A549 (cell line): ENCODE results near the gene COQ4.

ENCODE experiments used
- CEBPB ChIP-seq, 2 experiments: fragments of >200 bp in 1 of 2; sonication (Bioruptor Twin) in 1 of 2; formaldehyde crosslinking in 1 of 2; IDR thresholded peaks; 2 replicates each; pipeline ENCODE4 v1.6.1; 2012 to 2016
- CTCF ChIP-seq: fragments of >200 bp; sonication (Bioruptor Twin); formaldehyde crosslinking; IDR thresholded peaks from 3 replicates; pipeline ENCODE4 v1.5.1; 2016
- EP300 ChIP-seq, 2 experiments: fragments of >200 bp; sonication (Bioruptor Twin); formaldehyde crosslinking; IDR thresholded peaks; 2 replicates in 1 of 2; 3 replicates in 1 of 2; pipeline ENCODE4 v1.6.1; 2016 to 2017
- ESRRA ChIP-seq: fragments of 150-350 bp; IDR thresholded peaks from 2 replicates; pipeline ENCODE4 v1.6.1; 2014; ENCODE audit warnings: mild to moderate bottlenecking, low read length, borderline replicate concordance
- NPAS2 ChIP-seq: fragments of 250-450 bp; sonication (Bioruptor Pico); IDR thresholded peaks from 2 replicates; pipeline ENCODE4 v1.8.0; 2022; ENCODE audit warnings: mild to moderate bottlenecking, moderate library complexity, borderline replicate concordance
- PBX3 ChIP-seq: IDR thresholded peaks from 2 replicates; pipeline ENCODE4 v1.6.1; 2012
- PHF8 ChIP-seq: fragments of 200-600 bp; sonication (generic); IDR thresholded peaks from 2 replicates; pipeline ENCODE4 v1.6.1; 2016; ENCODE audit warnings: low read depth, mild to moderate bottlenecking, antibody characterized with exemption, moderate library complexity, borderline replicate concordance
- RAD21 ChIP-seq, 2 experiments: fragments of >200 bp in 1 of 2; sonication (Bioruptor Twin) in 1 of 2; formaldehyde crosslinking in 1 of 2; IDR thresholded peaks in 1 of 2; conservative IDR thresholded peaks in 1 of 2; 2 replicates in 1 of 2; 3 replicates in 1 of 2; pipeline ENCODE4 v1.6.1; 2012 to 2018; ENCODE audit warnings: inconsistent platforms in 1 of 2
- REST ChIP-seq: fragments of 200-600 bp; sonication (generic); IDR thresholded peaks from 2 replicates; pipeline ENCODE4 v1.6.1; 2016; ENCODE audit warnings: antibody characterized with exemption, mild to moderate bottlenecking, moderate library complexity
- SMC3 ChIP-seq: fragments of >200 bp; sonication (Bioruptor Twin); formaldehyde crosslinking; IDR thresholded peaks from 3 replicates; pipeline ENCODE4 v1.6.1; 2018; ENCODE audit warnings: inconsistent platforms

GRCh38 chr9:128314697-128315096 lies 7.9 kb upstream of the COQ4 start:
- TF ChIP-seq EP300 (IDR thresholded peaks at IDR 0.05) = no peak
- no peak for TF ChIP-seq REST
- TF ChIP-seq CEBPB (IDR thresholded peaks at IDR 0.05) = no peak
- TF ChIP-seq SMC3 = no peak
- TF ChIP-seq CTCF = no peak
- no peak for TF ChIP-seq ESRRA
- no peak for TF ChIP-seq NPAS2 (CRISPR knock-in tag)
- no peak for TF ChIP-seq PHF8
- TF ChIP-seq PBX3 = no peak
- no peak for TF ChIP-seq RAD21 (conservative IDR thresholded peaks at IDR 0.05 in 1 of 2, IDR thresholded peaks at IDR 0.05 in 1 of 2)
